Brain pericyte (primary cell): ENCODE data around the gene MAGEB17.
A peak's percentile ranks its signal among the peaks of the same experiment; 100 is the strongest.
"Not testable (repeated sequence)": the region's sequence is repeated elsewhere in the genome, so short reads cannot be mapped to it uniquely, and the experiment has no call there.

Experiments used
- DNase-seq: peaks from one replicate; pipeline ENCODE4 v3.0.0-alpha.2; 2012; ENCODE audit warnings: low read depth, low spot score

MAGEB17 gene, protein sequence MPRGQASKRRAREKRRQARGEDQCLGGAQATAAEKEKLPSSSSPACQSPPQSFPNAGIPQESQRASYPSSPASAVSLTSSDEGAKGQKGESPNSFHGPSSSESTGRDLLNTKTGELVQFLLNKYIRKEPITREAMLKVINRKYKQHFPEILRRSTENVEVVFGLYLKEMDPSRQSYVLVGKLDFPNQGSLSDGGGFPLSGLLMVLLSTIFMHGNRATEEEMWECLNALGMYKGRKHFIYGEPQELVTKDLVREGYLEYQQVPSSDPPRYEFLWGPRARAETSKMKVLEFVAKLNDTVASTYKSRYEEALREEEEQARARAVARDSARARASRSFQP

DNA sequence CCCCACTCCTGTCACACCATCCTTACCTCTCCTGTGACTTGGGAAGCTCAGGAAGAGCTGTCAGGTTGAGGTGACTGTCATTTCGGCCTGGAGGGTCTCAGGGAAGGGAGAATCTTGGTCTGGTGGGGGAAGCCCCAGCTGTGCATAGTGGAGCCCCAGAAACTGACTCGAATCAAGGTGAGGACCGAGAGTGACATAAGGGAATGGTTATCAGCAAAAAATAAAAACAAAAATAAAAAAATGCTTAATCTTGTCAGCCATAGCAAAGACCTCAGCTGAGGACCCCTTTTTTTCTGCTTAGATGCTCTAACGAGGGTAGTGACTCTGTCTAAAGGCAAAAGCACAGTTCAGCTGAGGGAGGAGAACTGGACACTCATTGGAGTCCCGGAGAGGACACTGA, at the start of gene MAGEB17:
Gene MAGEB17, plus strand, starts transcription at position 301 of the 400 bp plus-strand sequence. CDS start 2,902 bp downstream, outside the sequence.
- no peak for DNase-seq

DNA sequence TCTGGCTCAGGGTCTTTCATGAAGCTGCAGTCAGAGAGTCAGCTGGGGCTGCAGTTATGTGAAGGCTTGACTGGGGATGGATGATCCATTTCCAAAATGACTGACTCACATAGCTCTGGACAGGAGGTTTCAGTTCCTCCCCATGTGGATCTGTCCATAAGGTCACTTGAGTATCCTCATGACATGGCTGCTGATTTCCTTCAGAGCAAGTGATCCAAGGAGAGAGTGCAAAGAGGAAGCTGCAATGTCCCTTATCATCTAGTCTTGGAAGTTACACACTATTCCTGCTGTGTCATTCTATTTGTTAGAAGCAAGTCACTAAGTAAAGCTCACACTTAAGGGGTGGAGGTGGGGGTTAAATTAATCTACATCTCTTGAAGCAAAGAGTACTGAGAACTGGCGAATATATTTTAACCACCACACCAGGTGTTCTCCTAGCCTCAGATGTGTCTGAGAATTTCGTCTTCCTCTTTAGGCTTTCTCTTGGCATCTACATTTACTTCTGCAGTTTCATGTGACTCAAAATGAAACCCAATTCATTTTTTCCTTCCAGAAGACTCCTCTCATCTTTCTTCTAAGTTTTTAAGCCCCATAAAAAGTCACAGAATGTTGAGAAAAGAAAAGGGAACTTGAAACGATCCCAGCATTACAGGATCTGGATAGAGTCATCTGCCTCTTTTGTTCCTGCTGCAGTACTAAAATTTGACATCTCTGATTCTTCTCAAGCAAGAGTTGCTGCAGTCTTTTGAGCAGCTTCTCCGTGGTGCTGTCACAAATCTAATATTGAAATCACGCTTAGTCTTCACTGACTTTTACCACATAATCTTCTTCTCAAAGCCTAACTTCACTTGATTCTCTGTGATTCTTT, 47.7 kb upstream of the MAGEB17 start:
- no peak for DNase-seq

GRCh38 chrX:16120431-16120830, 46.9 kb upstream of the MAGEB17 start:
- DNase-seq, result no peak

- peak; percentile 12 for DNase-seq
Measured at GRCh38 chrX:16123222-16123786, 44.0 kb upstream of the MAGEB17 start, which contains the start of gene GRPR. TSS of gene GRPR (plus strand) at chrX:16123565. CDS start at chrX:16123954, 389 bp downstream.

- DNase-seq, result no peak
Measured at GRCh38 chrX:16124201-16124600, 43.1 kb upstream of the MAGEB17 start.

DNA sequence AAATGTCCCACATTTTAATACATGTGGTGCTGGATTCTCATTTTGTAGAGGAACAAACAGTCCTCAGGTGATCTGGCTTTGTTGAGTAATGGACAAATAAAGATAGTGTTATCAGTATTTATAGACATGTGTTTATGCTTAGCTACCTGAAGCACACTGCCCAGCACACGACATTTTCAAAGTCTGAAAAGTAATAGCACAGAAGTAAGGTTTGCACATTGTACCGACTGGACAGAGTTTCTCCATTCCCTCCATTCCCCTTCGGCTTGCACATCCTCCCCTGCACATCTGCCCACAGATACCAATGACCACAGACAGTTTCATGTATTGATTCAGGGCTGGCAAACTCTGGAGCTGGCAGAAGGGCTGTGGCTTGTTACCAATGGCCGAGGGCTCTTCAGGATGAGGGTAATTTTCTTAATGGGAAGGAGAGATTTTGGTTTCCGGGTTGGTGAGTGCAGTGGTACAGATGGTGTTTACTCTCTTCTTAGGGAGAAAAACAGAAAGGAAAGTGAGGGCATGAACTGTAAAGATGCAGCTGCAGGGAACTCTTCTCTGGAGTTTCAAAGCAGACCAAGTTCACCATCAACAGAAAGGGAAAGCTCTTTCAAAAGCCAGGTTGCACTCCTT, 41.6 kb upstream of the MAGEB17 start:
- DNase-seq, result no peak

- DNase-seq, result no peak
Measured at GRCh38 chrX:16130707-16131106, 36.6 kb upstream of the MAGEB17 start.

DNA sequence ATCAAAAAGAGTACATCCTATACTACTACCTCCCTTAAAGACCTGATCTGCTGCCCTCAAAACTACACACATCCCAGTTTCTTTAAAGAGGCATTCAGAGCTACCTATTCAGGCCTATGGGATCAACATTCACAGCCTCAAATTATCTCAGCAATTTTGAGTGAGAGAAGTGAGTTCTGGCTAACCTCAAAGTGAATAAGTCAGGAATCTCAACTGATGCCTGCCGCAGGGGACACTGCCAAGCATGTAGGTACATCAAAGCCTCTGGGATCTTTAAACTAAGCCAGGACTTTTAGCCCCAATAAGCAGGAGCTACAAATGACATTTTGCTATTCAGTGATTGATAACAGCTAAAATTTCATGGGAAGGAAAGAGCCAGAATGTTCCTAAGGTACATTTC, 32.3 kb upstream of the MAGEB17 start:
- DNase-seq, result no peak

GRCh38 chrX:16136080-16136479, 31.2 kb upstream of the MAGEB17 start:
- DNase-seq, result no peak

GRCh38 chrX:16137416-16138107, 29.7 kb upstream of the MAGEB17 start:
- no peak for DNase-seq

DNA sequence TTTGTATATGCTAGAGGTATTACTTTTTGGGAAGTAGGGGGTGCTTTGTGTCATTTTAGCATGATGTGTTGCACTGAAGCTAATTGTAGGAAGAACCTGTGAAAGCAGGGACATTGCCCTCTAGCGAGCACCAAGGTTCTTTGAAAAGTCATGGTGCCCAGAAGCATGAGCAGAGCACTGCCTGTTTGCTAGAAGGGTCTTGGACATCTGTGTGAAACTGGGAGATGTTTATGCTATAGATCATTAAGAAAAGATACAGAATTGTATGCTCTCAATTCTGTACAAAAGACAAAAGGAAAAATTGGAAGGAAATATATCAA, 29.2 kb upstream of the MAGEB17 start:
- no peak for DNase-seq

GRCh38 chrX:16140448-16140847, 26.8 kb upstream of the MAGEB17 start:
- no peak for DNase-seq

- DNase-seq, result no peak
Measured at GRCh38 chrX:16140983-16141382, 26.3 kb upstream of the MAGEB17 start.

DNA sequence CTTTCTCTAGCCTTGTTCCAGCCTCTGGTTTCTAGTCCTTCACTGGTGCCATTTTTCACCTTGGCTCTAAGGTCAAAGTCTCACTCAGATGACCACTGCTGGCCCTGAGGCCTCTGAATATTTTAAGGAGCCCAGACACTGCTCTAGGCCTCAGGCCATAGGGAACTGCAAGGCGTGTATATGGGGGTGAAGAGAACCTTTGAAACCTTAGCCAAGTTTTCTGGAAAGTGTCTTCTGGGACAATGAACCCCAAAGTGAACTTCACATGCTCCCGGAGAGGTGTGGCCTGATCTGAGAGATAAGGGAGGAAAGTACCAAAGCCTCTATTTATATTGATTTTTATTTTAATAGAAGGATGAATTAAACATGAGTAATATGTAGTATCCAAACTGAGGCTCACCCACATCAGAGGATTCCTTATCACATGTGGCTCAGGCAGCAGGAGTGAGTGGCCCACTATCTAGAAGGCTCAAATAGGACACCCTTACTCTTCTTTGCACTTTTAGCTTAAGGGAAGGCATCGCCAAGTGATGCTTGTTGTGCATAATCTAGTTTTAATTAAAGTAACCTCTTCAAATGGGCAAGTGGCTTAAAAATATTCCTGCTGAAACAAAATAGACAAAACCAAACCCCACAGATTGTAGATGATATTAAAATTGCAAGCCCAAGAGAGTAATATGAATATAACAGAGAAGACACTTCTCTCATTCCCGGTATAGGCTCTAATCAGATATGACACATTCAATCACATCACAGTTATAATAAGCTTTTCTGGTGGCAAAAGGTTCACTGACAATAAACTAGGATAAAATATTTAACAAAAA, 25.6 kb upstream of the MAGEB17 start:
- DNase-seq, result no peak

GRCh38 chrX:16142246-16142558, 25.1 kb upstream of the MAGEB17 start:
- DNase-seq, result no peak

DNA sequence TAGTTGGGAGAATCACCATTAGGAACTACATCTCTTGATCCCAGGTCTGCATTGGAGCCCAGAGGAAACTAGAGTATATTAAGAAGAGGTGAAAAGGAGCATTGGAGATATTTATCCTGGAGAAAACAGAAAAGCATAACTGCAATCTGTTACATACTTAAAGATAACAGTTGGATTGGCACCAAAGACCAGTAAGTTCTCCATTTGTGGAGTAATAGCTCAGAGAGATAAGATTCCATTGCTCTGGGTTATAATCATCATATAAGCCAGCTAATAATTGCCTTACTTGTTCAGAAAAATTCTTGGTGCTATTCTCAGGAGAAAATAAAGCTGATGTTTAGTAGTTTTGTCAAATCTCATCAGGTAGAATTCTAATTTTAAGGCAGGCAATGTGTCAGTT, 23.3 kb upstream of the MAGEB17 start:
- DNase-seq, result no peak

DNA sequence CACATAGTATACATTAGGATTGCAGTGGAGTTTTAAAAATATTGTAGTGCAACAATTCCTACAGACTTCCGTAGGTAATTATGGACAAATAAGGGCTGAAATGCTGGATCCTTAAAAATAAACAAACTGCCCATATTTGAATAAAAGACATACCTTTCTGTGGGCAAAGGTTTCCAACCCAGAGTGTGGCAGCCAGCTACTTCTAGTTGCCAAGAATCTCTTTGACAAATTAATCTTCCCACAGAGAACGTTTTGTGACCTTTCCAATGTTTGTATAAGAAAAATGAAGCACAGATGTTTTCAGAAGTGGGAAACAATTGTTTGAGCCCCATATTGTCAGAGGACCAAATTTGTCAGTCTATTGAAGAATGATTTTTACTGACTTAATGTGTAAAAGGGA, 22.9 kb upstream of the MAGEB17 start:
- no peak for DNase-seq

- not testable (repeated sequence) for DNase-seq
Measured at GRCh38 chrX:16145093-16145492, 22.2 kb upstream of the MAGEB17 start.

- no peak for DNase-seq
Measured at GRCh38 chrX:16145656-16146055, 21.6 kb upstream of the MAGEB17 start.

DNA sequence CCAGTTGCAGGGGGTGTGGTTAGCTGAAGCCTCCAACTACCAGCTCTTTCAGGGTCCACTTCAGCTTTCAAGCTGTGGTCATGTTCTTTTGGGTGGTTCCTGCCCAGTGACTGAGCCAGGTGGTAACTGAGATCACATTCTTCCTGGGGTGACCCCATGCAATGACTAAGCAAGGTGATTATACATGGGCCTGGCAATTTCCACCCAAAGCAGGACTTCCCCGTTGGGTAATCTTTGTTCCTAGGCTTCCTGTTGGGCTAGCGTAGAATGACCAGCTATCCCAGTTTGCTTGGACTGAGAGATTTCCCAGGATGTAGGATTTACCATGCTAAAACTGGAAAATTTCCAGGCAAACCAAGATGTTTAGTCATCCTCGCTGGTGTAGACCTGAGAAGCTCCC, 18.4 kb upstream of the MAGEB17 start:
- no peak for DNase-seq

- DNase-seq, result no peak
Measured at GRCh38 chrX:16155581-16156096, 11.6 kb upstream of the MAGEB17 start.
